G401 (cell line): Measurements from ENCODE around the gene FUT8. TPM values are rescaled to one million over a fixed set of nuclear protein-coding genes. Genes with fewer than 3 reads are reported as not detected.
"Not testable (repeated sequence)": the region's sequence is repeated elsewhere in the genome, so short reads cannot be mapped to it uniquely, and the experiment has no call there.

ENCODE experiments used
- DNase-seq: peaks from one replicate; pipeline ENCODE4 v3.0.0-alpha.2; 2015; ENCODE audit warnings: low spot score
- in situ Hi-C: cut with HindIII; loops from 2 replicates; pipeline ENCODE4 v1.10.0; 2016; ENCODE audit warnings: low sequenced_read_pairs, mixed read lengths
- total RNA-seq: library from RNA; depleted of rRNA; stranded (reverse); fragments of >200 nt; shearing (Covaris generic); gene quantifications from 2 replicates; pipeline ENCODE4 v1.2.3, GENCODE V29; 2014

Gene FUT8
- total RNA-seq, 1 experiment from 2014 or later: 43.1 TPM

DNA sequence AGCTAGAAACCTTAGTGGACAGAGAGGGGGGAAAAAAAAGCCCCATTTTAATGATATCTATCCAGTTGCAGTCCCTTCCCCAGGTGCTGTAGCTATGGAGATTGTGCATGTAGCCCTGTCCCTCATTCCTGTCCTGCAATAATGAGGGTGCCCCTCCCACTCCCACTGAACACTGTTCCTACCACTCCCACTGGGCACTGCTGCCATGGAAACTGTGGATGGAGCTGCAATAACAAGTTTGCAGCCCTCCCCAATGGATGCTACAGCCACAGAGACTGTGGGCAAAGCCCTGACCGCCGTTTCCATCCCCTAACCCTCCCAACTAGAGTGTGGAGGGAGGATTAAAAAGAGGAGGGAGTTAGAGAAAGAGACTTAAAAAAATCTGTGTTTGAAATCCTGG, 238.3 kb downstream of the FUT8 start:
- DNase-seq: no peak
- in situ Hi-C loops: no loop called here

DNA sequence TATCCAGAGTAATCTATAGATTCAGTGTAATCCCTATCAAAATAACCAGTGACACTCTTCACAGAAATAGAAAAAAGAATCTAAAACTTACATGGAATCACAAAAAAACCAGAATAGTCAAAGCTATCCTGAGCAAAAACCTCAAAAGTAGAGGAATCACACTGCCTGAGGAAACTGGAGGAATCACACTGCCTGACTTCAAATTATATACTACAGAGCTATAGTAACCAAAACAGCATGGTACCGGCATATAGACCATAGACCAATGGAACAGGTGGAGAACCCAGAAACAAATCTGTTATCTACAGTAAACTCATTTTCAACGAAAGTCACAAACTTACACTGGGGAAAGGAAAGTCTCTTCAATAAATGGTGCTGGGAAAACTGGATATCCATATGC, 244.0 kb downstream of the FUT8 start:
- in situ Hi-C loops: no loop called here
- DNase-seq: no peak

DNA sequence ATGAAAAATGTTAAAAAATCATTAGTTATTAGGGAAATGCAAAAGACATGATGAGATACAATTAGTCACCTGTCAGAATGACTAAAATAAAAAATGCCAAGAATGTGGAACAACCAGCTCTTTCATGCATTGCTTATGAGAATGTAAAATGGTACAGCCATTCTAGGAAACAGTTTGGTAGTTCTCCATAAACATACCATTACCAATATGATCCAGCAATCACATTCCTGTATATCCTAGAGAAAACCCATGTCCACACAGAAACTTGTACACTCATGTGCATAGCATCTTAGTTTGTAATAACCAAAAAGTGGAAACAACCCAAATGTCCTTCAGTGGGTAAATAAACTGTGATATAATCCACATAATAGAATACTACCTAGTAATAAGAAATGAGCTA, 245.7 kb downstream of the FUT8 start:
- in situ Hi-C loops: no loop called here
- no peak for DNase-seq

DNA sequence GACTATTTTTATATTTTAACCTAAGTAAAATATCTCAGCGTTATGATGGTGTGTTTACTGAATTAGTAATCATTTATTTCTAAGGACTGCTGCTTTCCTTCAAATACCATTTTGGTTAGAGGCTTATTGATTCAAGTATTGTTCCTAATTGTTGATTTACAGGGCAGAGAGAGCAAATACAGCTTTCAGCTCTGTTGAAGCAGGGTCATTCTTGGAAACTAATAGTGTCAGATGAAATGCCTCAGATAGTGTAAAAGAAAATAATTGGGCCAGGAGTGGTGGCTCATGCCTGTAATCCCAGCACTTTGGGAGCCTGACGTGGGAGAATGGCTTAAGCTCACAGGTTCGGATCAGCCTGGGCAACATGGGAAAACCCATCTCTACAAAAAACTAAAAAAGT, 249.3 kb downstream of the FUT8 start:
- in situ Hi-C loops: no loop called here

DNA sequence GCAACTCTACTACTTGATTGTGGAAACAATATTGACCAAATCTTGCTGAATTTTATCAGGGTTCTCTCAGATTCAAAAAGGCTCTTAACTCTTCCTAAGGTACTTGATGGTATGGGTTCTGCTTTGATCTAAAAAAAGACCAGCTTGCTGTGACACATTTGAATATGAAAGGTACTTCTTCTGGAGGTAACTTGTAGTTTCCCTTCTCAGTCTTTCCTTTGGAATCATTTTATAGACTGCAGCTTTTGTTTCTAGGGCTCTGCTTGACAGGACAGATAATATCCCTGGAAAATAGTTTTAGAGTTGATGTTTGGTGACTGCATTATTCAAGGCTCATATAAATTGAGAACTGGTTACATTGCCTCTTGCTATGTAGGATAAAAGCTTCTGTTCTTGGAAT, 251.9 kb downstream of the FUT8 start:
- no peak for DNase-seq
- in situ Hi-C loops: no loop called here

More for the DNA sequence above, 249.3 kb downstream of the FUT8 start:
- no peak for DNase-seq

DNA sequence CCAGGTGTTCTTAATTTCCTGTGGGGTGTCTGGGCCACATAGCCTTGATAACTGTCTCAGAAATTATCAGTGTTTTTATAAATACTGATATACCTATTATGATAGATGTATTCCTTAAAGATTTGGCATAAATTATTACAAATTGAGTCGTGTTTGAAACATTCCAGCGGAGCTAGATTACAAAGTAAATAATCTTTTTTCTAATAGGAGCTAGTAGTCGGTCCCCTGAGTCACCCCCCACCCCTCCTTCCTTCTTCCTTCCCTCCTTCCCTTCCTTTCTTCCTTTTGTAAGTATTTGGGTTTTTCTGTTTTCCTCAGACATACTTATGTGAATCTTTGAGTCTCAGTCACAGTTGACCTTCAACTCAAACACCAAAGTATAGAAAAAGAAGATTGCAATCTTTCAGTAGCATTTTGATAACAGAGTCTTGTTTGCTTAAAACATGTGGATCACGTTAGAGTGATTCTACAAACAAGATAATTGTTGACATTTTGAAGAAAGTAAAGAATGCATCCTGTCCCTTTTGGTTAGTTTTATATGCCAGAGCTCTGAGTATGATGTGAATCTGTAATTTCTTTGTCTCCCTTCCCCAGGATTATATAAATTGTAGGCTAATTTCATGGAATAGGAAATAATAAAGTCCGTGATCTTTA, 264.0 kb downstream of the FUT8 start:
- DNase-seq: no peak
- in situ Hi-C loops: no loop called here

DNA sequence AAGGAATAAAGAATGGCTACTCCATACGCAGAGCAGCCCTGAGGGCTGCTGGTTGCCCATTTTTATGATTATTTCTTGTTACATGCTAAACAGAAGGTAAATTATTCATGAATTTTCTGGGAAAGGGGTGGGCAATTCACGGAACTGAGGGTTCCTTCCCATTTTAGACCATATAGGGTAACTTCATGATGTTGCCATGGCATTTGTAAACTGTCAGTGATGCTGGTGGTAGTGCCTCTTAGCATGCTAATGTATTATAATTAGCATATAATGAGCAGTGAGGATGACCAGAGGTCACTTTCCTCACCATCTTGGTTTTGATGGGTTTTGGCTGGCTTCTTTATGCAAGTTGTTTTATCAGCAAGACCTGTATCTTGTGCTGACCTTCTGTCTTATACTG, 273.0 kb downstream of the FUT8 start:
- no peak for DNase-seq
- in situ Hi-C loops: no loop called here

DNA sequence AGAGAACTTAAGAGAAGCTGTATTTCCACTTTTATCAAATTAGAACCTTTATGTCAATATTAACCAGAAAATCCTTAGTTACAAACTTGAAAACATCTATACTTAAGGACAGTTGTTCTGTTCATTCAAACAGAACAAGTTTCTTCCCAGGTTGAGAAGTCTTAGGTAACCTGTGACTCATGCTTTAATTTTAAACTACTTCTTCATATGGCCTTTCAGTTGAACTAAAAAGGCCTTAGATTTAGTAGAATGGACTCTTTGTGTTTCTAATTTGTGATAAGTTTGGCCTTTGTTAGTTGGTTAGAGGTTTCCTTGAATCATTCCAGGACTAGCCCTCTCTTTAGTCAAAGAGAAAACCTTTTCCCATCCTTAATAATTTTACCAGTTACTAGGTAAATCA, 274.2 kb downstream of the FUT8 start:
- no peak for DNase-seq
- in situ Hi-C loops: no loop called here

DNA sequence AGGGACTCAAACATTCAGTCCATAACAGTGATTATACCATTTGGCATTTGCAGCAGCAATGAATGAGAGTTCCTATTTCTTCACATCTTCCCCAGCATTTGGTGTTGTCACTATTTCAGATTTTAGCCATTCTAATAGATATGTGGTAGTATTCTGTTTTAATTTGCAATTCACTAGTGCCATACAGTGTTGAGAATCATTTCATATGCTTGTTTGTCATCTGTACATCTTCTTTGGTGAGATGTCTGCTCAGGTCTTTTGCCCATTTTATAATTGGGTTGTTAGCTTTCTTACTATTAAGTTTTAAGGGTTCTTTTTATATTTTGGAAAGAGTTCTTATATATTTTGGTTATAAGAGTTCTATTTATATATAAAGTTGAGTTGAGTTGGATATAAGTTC, 276.5 kb downstream of the FUT8 start:
- no peak for DNase-seq
- in situ Hi-C loops: no loop called here

DNA sequence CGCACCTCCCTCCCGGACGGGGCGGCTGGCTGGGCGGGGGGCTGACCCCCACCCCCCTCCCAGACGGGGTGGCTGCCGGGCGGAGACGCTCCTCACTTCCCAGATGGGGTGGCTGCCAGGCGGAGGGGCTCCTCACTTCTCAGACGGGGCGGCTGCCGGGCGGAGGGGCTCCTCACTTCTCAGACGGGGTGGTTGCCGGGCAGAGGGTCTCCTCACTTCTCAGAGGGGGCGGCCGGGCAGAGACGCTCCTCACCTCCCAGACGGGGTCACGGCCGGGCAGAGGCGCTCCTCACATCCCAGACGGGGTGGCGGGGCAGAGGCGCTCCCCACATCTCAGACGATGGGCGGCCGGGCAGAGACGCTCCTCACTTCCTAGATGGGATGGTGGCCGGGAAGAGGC, 280.0 kb downstream of the FUT8 start:
- DNase-seq, in situ Hi-C loops: not testable (repeated sequence)

DNA sequence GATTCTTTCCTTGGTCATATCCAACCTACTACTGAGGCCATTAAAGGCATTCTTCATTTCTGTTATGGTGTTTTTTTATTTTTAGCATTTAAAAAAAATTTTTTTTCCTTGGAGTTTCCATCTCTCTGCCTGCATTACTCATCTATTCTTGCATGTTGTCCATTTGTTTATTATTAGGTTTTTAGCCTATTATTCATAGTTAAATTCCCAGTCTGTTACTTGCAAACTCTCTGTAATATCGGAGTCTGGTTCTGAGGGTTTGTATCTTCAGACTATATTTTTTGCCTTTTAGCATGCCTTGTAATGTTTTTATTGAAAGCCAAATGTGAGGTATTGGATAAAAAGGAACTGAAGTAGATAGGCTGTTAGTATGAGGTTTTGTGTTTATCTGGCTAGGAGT, 284.3 kb downstream of the FUT8 start:
- no peak for DNase-seq
- in situ Hi-C loops: no loop called here

DNA sequence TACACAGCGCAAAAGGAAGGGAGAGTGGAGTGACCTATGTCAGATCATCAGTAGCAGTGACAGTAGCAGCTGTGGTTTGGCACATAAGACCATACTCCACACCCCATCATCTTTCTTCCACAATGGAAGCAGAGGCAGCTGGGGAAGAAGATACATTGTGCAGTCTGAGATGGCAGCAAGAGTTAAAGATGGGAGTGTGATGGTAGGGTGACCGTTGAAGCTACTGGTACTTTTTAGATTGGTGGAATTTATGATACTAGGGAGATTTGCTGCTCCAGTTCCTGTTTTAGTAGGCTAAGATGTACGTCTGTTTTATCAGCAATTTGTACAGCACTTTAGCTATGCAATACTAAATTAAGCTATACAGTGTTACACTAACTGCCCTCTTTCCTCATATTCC, 291.0 kb downstream of the FUT8 start:
- no peak for DNase-seq

DNA sequence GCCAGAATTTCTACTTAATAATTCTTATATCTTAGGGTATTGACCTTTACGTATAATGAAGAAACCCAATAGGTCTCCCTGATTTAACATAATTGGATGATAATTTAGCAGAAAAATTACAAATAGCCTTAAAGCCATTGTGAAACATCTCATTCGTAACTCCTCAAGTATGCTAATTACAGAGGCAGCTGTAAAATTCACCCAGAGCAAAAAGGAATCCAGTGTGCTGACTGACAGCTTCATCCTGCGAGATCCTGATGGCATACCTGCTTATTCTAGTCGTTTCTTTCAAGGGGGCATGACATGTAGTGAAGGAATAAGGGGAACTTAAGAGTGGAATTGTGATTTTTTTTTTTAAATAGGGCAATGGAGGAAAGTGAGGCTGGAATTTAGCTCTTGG, 291.5 kb downstream of the FUT8 start:
- in situ Hi-C loops: no loop called here
- no peak for DNase-seq

More for the DNA sequence above, 291.0 kb downstream of the FUT8 start:
- in situ Hi-C loops: no loop called here

DNA sequence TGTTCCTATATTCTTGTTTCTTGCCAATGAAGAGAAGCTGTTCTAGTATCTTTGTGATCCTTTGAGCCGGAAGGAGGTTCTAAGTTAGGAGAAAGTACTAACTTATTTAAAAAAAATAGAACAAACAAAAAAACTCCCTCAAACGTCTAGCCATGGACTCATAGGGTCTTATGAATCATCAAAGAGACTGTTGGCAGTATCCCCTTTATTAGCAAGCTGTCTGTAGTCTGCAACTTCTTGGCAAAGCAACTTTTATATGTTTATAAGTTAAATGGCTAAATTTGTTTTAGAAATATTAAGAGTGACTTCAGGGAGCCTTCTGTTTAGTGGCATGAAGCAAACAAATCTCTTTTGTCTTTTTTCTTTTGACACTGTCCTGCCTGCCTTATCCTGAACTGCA, 291.9 kb downstream of the FUT8 start:
- in situ Hi-C loops: no loop called here
- DNase-seq: no peak

DNA sequence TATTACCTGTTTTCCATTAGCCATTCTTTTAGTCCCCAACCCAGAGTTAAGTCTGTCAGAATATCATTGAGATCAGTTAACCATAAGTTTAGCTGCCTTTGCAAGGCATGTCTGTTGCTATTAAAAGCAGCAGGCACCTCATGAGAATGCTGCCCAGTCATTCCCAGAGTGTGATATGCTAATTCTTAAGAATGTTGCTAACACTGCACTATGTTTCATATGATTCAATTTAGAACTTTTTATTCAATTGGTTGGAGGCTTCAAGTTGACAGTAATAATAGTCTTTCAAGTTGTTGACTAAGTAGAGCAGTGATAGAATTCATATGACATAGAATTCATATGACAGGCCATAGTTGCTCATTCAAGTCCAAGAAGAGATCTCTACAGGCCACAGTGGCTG, 292.3 kb downstream of the FUT8 start:
- DNase-seq: no peak
- in situ Hi-C loops: no loop called here

DNA sequence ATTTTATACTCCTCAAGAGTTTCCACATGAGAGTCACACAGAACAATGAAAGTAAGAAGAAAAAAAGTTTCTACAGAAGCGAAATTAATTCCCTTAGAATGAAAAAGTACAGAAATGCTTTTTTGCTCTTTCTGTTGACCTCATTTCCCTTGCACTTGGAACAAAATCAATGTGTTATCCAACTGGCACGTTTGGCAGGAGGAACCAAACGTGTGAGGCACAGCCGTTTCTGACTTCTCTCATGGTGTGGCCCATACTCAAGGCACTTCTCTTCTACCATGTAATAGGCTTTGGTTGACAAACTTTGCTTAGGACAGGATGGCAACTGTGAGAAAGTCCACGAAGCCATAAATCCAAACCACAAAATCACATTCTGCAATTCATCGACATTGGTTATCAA, 297.0 kb downstream of the FUT8 start:
- in situ Hi-C loops: no loop called here

DNA sequence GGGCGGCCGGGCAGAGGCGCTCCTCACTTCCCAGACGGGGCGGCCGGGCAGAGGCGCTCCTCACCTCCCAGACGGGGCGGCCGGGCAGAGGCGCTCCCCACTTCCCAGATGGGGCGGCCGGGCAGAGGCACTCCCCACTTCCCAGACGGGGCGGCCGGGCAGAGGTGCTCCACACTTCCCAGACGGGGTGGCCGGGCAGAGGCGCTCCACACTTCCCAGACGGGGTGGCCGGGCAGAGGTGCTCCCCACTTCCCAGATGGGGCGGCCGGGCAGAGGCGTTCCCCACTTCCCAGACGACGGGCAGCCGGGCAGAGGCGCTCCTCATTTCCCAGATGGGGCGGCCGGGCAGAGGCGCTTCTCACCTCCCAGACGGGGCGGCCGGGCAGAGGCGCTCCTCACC, 304.3 kb downstream of the FUT8 start:
- DNase-seq, in situ Hi-C loops: not testable (repeated sequence)

More for the DNA sequence above, 297.0 kb downstream of the FUT8 start:
- peak; percentile 82 for DNase-seq

DNA sequence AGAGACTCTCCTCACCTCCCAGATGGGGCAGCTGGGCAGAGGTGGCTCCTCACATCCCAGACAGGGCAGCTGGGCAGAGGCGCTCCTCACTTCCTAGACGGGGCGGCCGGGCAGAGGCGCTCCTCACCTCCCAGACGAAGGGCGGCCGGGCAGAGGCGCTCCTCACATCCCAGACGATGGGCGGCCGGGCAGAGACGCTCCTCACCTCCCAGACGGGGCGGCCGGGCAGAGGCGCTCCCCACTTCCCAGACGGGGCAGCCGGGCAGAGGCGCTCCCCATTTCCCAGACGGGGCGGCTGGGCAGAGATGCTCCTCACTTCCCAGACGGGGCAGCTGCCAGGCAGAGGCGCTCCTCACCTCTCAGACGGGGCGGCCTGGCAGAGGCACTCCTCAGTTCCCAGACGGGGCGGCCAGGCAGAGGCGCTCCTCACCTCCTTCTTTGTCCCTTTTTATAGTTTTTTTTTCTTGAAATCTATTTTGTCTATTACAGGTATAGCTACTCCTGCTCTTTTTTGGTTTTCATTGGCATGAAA, 304.9 kb downstream of the FUT8 start:
- DNase-seq, in situ Hi-C loops: not testable (repeated sequence)

DNA sequence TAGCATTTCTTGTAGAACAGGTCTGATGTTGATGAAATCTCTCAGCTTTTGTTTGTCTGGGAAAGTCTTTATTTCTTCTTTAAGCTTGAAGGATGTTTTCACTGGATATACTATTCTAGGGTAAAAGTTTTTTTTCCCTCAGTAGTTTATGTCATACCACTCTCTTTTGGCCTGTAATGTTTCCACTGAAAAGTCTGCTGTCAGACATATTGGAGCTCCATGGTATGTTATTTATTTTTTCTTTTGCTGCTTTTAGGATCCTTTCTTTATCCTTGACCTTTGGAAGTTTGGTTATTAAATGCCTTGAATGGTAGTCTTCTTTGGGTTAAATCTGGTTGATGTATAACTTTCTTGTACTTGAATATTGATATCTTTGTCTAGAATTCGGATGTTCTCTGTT, 306.1 kb downstream of the FUT8 start:
- no peak for DNase-seq
- in situ Hi-C loops: no loop called here

DNA sequence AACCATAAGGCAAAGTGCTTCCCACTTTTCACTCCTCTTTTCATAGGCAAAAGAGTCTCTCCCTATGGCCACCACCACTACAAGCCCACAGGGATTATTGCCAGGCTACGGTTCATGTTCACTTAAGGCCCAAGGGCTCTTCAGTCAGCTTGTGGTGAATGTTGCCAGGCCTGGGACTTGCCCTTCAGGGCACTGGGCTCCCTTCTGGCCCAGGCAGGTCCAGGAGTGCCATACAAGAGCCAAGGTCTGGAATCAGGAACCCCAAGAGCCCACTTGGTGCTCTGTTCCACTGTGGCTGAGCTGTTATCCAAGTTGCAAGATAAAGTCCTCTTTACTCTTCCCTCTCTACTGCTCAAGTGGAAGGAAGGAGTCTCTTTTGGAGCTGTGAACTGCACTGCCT, 307.6 kb downstream of the FUT8 start:
- in situ Hi-C loops: no loop called here
- DNase-seq: no peak

DNA sequence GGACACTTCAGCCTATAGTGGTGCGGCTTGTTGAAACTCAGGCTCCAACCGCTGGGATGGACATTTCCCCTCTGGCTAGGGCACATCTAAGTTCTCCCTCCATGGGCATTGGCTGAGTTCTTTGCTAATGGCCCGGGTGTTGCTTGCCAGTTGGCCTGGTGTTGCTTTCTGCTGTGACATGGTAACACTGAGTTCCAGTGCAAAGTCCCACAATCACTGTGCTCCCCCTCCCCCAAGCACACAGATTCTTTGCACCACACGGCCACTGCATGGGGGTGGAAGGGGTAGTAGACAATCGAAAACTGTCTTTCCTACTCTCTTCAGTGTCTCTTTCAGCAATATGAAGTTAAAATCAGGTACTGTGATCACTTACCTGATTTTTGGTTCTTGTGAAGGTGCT, 308.2 kb downstream of the FUT8 start:
- no peak for DNase-seq
- in situ Hi-C loops: no loop called here
